Cortex of kidney (tissue), 1 donor: ENCODE data around the gene GSTA5.
"Not testable (repeated sequence)": the region's sequence is repeated elsewhere in the genome, so short reads cannot be mapped to it uniquely, and the experiment has no call there.

Experiments
- DNase-seq: peaks from one replicate; lab custom pipeline; 2025; lab: John Stamatoyannopoulos, UW

The GSTA5 gene

GRCh38 chr6:52788478-52788877 lies 52.1 kb downstream of the GSTA5 start:
- DNase-seq = no peak

GRCh38 chr6:52787917-52788316 lies 52.7 kb downstream of the GSTA5 start:
- no peak for DNase-seq

- DNase-seq = no peak
Observed at GRCh38 chr6:52786249-52786956, 54.2 kb downstream of the GSTA5 start.

GRCh38 chr6:52782696-52783274 lies 57.8 kb downstream of the GSTA5 start:
- not testable (repeated sequence) for DNase-seq

GRCh38 chr6:52782209-52782608 lies 58.4 kb downstream of the GSTA5 start:
- not testable (repeated sequence) for DNase-seq
